PC-3 (cell line): ENCODE results near the gene UBXN1. TPM values are rescaled to one million over a fixed set of nuclear protein-coding genes. Genes with fewer than 3 reads are reported as not detected.

ENCODE experiments used
- ATAC-seq: fragments of 200-7000 bp; cut with Tn5 transposase; 2 replicates; pipeline ENCODE4 v1.9.1; 2020; ENCODE audit warnings: mild to moderate bottlenecking, moderate library complexity
- BruUV-seq: library from RNA; stranded (reverse); fragments of 400-500 nt; replicated peaks from 2 replicates; lab custom pipeline; 2021; lab: Mats Ljungman, UMichigan
- CTCF ChIA-PET: fragments of 300-600 bp; sonication (Branson Sonifier 250); formaldehyde crosslinking; loops from one replicate; lab custom pipeline; 2022; ENCODE audit warnings: antibody characterized with exemption; lab: Charles Lee
- POLR2A ChIA-PET: fragments of 300-600 bp; sonication (Branson Sonifier 250); formaldehyde crosslinking; loops from one replicate; lab custom pipeline; 2022; ENCODE audit warnings: antibody characterized with exemption; ENCODE audit not compliant: unreplicated experiment; lab: Charles Lee
- DNase-seq: peaks from one replicate; pipeline ENCODE4 v3.0.0-alpha.2; 2015
- H2AFZ ChIP-seq: fragments of 300-600 bp; sonication (generic); 2 replicates; pipeline ENCODE4 v1.6.0; 2016; ENCODE audit warnings: antibody characterized with exemption, low read length
- H3F3A ChIP-seq: fragments of 300-600 bp; sonication (generic); one replicate; pipeline ENCODE4 v1.6.0; 2017; ENCODE audit warnings: antibody characterized with exemption, low read length, control low read depth, mild to moderate bottlenecking; ENCODE audit not compliant: unreplicated experiment
- H3K27ac ChIP-seq: fragments of 300-600 bp; sonication (generic); 2 replicates; pipeline ENCODE4 v1.5.1; 2016; ENCODE audit warnings: mild to moderate bottlenecking, low read length
- H3K27me3 ChIP-seq: fragments of 300-600 bp; sonication (generic); 2 replicates; pipeline ENCODE4 v1.6.1; 2016; ENCODE audit warnings: low read length, mixed read lengths
- H3K36me3 ChIP-seq: fragments of 300-600 bp; sonication (generic); 2 replicates; pipeline ENCODE4 v1.6.1; 2016; ENCODE audit warnings: low read depth, mixed run types, low read length, mixed read lengths
- H3K4me1 ChIP-seq: fragments of 300-600 bp; sonication (generic); 2 replicates; pipeline ENCODE4 v1.5.1; 2016; ENCODE audit warnings: low read length; ENCODE audit not compliant: insufficient read depth
- H3K4me2 ChIP-seq: fragments of 300-600 bp; sonication (generic); 2 replicates; pipeline ENCODE4 v1.6.0; 2016; ENCODE audit warnings: low read length
- H3K4me3 ChIP-seq: fragments of 300-600 bp; sonication (generic); 2 replicates; pipeline ENCODE4 v1.5.1; 2016; ENCODE audit warnings: mild to moderate bottlenecking, low read length, mixed read lengths
- H3K79me2 ChIP-seq: fragments of 300-600 bp; sonication (generic); 2 replicates; pipeline ENCODE4 v1.6.1; 2017; ENCODE audit warnings: low read length, mixed read lengths
- H3K9ac ChIP-seq: fragments of 300-600 bp; sonication (generic); 2 replicates; pipeline ENCODE4 v1.6.0; 2016; ENCODE audit warnings: mild to moderate bottlenecking, low read length
- H3K9me2 ChIP-seq: fragments of 300-600 bp; sonication (generic); replicated peaks from 2 replicates; pipeline ENCODE4 v1.6.1; 2016; ENCODE audit warnings: mixed run types, low read length, mixed read lengths
- H3K9me3 ChIP-seq: fragments of 300-600 bp; sonication (generic); 2 replicates; pipeline ENCODE4 v1.6.1; 2016; ENCODE audit warnings: low read length, mixed read lengths
- H4K20me1 ChIP-seq: fragments of 300-600 bp; sonication (generic); 2 replicates; pipeline ENCODE4 v1.6.1; 2016; ENCODE audit warnings: low read length, mixed read lengths
- EZH2 ChIP-seq: fragments of 300-600 bp; sonication (generic); IDR thresholded peaks from one replicate; pipeline ENCODE4 v1.6.1; 2017; ENCODE audit warnings: antibody characterized with exemption, mild to moderate bottlenecking, low read length; ENCODE audit not compliant: unreplicated experiment
- EZH2phosphoT487 ChIP-seq: fragments of 300-600 bp; sonication (generic); IDR thresholded peaks from 2 replicates; pipeline ENCODE4 v1.6.1; 2018; ENCODE audit warnings: mild to moderate bottlenecking, antibody characterized with exemption, low read length, borderline replicate concordance
- intact Hi-C: fragments of 100-400 bp; cut with micrococcal nuclease; formaldehyde crosslinking; loops from 2 replicates; pipeline ENCODE4 v1.9.0; 2023
- total RNA-seq: library from RNA; depleted of rRNA; stranded (reverse); fragments of >200 nt; gene quantifications from 2 replicates; pipeline ENCODE4 v1.2.3, GENCODE V29; 2014
- TF ChIP-seq, protein P1 (sequence below): fragments of 300-600 bp; sonication (generic); conservative IDR thresholded peaks from 2 replicates; pipeline ENCODE4 v1.5.1; 2017; ENCODE audit warnings: antibody characterized with exemption, low read depth, mild to moderate bottlenecking, low read length

The UBXN1 gene
- total RNA-seq, 1 experiment from 2014 or later: 190 TPM

DNA sequence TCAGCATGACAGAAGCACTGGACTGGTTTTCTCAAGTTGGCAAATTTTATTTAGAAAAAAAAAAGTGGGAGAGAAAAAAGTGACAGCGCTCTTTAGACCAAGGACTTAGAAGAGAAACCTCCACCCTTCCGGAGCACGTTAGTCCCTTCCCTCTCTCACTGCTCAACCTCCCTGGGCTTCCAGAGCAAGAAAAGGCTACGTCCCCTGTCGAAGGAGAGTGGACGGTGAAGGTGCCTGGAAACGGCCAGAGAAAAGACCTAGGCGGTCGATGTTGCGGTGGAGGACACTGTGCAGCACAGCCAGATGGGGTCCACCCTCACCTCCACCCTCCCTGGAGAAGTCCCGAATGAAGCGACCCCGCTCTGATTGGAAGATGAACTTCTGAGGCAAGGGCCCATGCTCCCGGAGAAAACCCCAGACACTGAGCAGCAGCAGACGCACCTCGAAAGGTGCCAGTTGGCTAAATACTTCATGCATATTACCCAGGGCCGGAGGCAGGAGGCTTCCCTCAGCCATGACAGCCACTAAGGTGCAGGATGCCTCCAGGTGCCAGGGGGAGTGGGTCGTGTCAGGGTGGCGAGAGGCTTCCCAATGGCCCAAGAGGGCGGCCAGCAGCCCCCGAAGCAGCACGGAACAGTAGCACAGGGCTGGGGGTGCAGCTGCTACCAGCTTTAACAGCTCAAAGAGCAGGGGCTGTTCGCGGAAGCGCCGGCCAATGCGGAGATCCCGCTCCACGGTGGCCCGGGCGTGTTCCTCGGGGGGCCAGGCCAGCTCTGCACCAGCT is 31.9 kb downstream of the UBXN1 start:
- ATAC-seq (no peak), DNase-seq (no peak)
- TF ChIP-seq EZH2 (no peak), EZH2phosphoT487 (no peak)
- TF ChIP-seq, protein P1, sequence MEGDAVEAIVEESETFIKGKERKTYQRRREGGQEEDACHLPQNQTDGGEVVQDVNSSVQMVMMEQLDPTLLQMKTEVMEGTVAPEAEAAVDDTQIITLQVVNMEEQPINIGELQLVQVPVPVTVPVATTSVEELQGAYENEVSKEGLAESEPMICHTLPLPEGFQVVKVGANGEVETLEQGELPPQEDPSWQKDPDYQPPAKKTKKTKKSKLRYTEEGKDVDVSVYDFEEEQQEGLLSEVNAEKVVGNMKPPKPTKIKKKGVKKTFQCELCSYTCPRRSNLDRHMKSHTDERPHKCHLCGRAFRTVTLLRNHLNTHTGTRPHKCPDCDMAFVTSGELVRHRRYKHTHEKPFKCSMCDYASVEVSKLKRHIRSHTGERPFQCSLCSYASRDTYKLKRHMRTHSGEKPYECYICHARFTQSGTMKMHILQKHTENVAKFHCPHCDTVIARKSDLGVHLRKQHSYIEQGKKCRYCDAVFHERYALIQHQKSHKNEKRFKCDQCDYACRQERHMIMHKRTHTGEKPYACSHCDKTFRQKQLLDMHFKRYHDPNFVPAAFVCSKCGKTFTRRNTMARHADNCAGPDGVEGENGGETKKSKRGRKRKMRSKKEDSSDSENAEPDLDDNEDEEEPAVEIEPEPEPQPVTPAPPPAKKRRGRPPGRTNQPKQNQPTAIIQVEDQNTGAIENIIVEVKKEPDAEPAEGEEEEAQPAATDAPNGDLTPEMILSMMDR: no peak
- BruUV-seq: TSS peak; percentile 46
- Histone ChIP-seq H3K4me1 (peaks cover 16% of the 10 kb centered on the region), H3K36me3 (peaks cover 30% of the 10 kb centered on the region), H3K9ac (peak overlapping the region; percentile 13; the same call in 1 of the 2 replicates), H3K4me2 (peak overlapping the region; percentile 54), H3K4me3 (peak overlapping the region; percentile 95; the same call in 1 of the 2 replicates), H3K9me2 (no peaks in the 10 kb centered on the region), H2AFZ (0 out of 2 replicates have a peak overlapping the region, but pooled peaks have one; percentile 19), H3K27ac (no peak overlapping the region), H3F3A (no peaks in the 10 kb centered on the region), H3K9me3 (no peaks in the 10 kb centered on the region), H3K79me2 (peaks cover 59% of the 10 kb centered on the region), H4K20me1 (no peaks in the 10 kb centered on the region), H3K27me3 (no peaks in the 10 kb centered on the region)
- CTCF ChIA-PET: interaction anchor here (0.7 to 1.0 kb wide), 3 partner anchors 87 to 234 kb away, joined by 4 to 5 read pairs (median 4); partner anchors contain the start of gene SLC3A2
- intact Hi-C loops: loop anchor here (5.0 kb wide), 1 partner anchor 35 kb away; the partner anchor contains the start of genes EML3 and ROM1
- POLR2A ChIA-PET: interaction anchor here (0.6 to 0.7 kb wide), 3 partner anchors 55 to 194 kb away, joined by 3 to 14 read pairs (median 6); no protein-coding TSS in a partner anchor

GRCh38 chr11:62645946-62646824 is 32.7 kb downstream of the UBXN1 start, which contains the start of gene GANAB:
TSS of gene GANAB (minus strand) at chr11:62646613. CDS start at chr11:62646599, 14 bp downstream.
- peak; percentile 98 for ATAC-seq
- peak within 1 kb of the TSS; percentile 64 for H3K27ac ChIP-seq
- DNase-seq: peak; percentile 99
- ChIA-PET CTCF (interaction anchor here (0.7 to 1.0 kb wide), 3 partner anchors 86 to 234 kb away, joined by 4 to 5 read pairs (median 4); partner anchors contain the start of gene SLC3A2), POLR2A (interaction anchor here (0.6 to 0.7 kb wide), 6 partner anchors 31 to 195 kb away, joined by 3 to 14 read pairs (median 6); partner anchors contain the start of gene TUT1)
- TF ChIP-seq, protein P1: no peak
- no peak for TF ChIP-seq EZH2
- TF ChIP-seq EZH2phosphoT487: no peak
- no peaks in the 10 kb centered on the region for H3K9me2 ChIP-seq
- TSS peak; percentile 50 for BruUV-seq
- H3K4me1 ChIP-seq: peaks cover 10% of the 10 kb centered on the region
- peak within 1 kb of the TSS; percentile 95 for H3K9ac ChIP-seq
- H3K36me3 ChIP-seq: peaks cover 30% of the 10 kb centered on the region
- H3K4me2 ChIP-seq: peak within 1 kb of the TSS; percentile 90
- no peaks in the 10 kb centered on the region for H3K9me3 ChIP-seq
- peaks cover 59% of the 10 kb centered on the region for H3K79me2 ChIP-seq
- intact Hi-C loops: loop anchor here (5.0 kb wide), 1 partner anchor 34 kb away; the partner anchor contains the start of genes EML3 and ROM1
- H3K4me3 ChIP-seq: peak within 1 kb of the TSS; percentile 95
- no peaks in the 10 kb centered on the region for H4K20me1 ChIP-seq
- H3F3A ChIP-seq: no peaks in the 10 kb centered on the region
- peak within 1 kb of the TSS; percentile 57 for H2AFZ ChIP-seq
- H3K27me3 ChIP-seq: no peaks in the 10 kb centered on the region
